Measurements from ENCODE around the gene CNGA1. TPM values are rescaled to one million over a fixed set of nuclear protein-coding genes. Genes with fewer than 3 reads are reported as not detected.

CNGA1 gene
- not detected in 5 replicates for total RNA-seq (2022; extraction: Qiagen RNA extraction)

GRCh38 chr4:48016141-48017107 is at the start of gene CNGA1, which contains the start of gene NIPAL1:
TSS of gene CNGA1 (minus strand) at chr4:48016681. CDS start at chr4:47952689, 63,992 bp downstream.
TSS of gene NIPAL1 (plus strand) at chr4:48016772. CDS start at chr4:48016840, 68 bp downstream.

DNA sequence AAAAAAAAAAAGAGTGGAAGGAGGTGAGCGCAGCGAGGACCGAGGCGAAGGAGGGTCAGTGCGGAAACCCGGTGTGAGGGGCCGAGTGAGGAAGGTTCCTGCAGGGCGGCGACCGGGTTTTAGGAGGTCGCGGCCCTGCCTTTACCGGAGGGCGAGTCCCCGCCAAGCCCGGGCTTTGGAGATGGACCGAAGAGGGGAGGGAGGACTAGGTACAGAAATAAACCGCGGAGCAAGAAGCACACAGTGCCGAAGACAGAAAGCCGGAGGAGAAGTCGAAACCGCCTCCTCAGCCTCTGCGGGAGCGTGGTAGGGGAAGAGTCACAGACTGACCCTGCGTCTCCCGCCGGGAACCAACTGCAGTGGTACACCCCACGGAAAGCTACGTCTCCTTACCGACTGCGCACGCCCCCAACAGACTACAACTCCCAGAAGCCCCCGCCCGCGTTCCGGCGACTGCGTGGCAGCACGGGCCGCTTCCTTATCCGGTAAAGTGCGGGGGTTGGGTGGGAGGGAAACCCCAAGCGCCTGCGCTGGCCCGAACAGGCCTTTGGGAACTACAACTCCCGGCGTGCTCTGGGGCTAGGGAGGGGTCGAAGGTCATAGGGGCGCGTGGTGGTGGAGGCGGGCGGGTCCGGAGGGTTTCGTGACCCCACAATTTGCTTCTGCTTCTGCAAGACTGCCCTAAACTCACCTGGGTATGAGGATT is 102.1 kb downstream of the CNGA1 start, which contains the start of gene NFXL1:
TSS of gene NFXL1 (minus strand) at position 364 of the 706 bp plus-strand sequence. CDS start 380 bp downstream, outside the sequence.

Other genes starting within 250 kb of the CNGA1 start
- not detected in 5 replicates for gene CORIN, start 178.6 kb downstream of the CNGA1 start, total RNA-seq (2022; extraction: Qiagen RNA extraction)
- 4.9 to 7.6 TPM (median 5.9 TPM) in 5 replicates for gene NFXL1, start 102.1 kb downstream of the CNGA1 start, total RNA-seq (2022; extraction: Qiagen RNA extraction)
- 0.45 to 0.77 TPM (median 0.62 TPM) in 5 replicates for gene NIPAL1, start 91 bp upstream of the CNGA1 start, total RNA-seq (2022; extraction: Qiagen RNA extraction)
- gene TXK, start 117.6 kb upstream of the CNGA1 start, total RNA-seq (2022; extraction: Qiagen RNA extraction), result 0.13 to 0.38 TPM (median 0.17 TPM) in 5 replicates